GM23248 (cell line): ENCODE data around the gene MEGF11.

Source experiments
- EZH2 ChIP-seq: fragments of 200-600 bp; sonication (generic); IDR thresholded peaks from 2 replicates; pipeline ENCODE4 v1.6.1; 2018; ENCODE audit warnings: antibody characterized with exemption, mild to moderate bottlenecking; ENCODE audit not compliant: insufficient read depth, poor library complexity, severe bottlenecking
- EZH2phosphoT487 ChIP-seq: fragments of 200-600 bp; sonication (generic); IDR thresholded peaks from 2 replicates; pipeline ENCODE4 v1.6.1; 2018; ENCODE audit warnings: antibody characterized with exemption, moderate library complexity, mild to moderate bottlenecking, low read depth; ENCODE audit not compliant: insufficient read depth

DNA sequence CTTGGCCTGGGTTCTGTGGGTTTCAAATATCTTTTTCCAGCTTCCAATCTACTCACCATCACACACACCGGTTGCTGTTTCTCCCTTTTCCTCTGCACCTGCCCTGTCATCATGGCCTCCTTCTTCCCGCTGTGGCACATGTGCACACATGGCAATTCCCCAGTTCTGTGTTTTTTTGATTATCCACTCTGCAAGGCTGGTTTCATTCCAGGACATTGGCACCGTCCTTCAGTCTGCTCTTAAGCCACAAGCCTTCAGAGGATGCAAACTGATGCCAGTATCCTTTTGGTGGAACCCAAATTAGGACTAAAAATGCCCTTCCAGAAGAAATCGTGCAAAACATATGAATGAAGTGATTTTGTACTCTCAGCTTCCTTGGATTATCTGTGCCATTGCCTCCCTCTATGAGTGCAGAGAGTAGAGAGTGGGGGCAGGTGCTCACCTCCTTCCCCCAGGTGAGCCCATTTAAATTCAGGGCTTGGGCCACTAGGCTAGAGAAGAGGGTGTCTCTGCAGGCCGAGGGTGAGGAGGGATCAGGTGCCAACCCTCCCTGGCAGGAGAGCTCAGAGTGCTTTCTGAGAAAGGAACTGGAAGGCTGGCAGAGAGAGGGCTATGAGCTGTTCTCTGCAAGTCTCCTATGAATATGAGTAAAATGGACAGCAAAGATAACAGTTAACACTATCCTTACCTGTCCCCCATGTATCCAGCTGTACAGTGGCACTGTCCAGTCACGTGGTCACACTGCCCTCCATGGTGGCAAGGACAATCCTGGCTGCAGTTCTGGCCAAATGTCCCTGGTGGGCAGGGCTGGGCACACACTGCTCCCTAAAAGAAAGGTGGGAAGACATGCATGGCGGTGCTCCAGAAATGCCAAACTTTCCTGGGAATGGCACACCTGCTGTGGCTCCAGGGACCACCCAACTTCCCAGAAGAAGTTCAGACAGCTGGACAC, 283.4 kb downstream of the MEGF11 start:
- TF ChIP-seq EZH2 (no peak), EZH2phosphoT487 (no peak)
